Measurements from ENCODE around the gene PDZK1IP1. TPM values are rescaled to one million over a fixed set of nuclear protein-coding genes. Genes with fewer than 3 reads are reported as not detected.

The PDZK1IP1 gene
- total and polyA plus RNA-seq, 2 of the 13 experiments (the other 11 are each of a cell fraction or from before 2014, with no cell fraction given) = 0.24 to 1.6 TPM

DNA sequence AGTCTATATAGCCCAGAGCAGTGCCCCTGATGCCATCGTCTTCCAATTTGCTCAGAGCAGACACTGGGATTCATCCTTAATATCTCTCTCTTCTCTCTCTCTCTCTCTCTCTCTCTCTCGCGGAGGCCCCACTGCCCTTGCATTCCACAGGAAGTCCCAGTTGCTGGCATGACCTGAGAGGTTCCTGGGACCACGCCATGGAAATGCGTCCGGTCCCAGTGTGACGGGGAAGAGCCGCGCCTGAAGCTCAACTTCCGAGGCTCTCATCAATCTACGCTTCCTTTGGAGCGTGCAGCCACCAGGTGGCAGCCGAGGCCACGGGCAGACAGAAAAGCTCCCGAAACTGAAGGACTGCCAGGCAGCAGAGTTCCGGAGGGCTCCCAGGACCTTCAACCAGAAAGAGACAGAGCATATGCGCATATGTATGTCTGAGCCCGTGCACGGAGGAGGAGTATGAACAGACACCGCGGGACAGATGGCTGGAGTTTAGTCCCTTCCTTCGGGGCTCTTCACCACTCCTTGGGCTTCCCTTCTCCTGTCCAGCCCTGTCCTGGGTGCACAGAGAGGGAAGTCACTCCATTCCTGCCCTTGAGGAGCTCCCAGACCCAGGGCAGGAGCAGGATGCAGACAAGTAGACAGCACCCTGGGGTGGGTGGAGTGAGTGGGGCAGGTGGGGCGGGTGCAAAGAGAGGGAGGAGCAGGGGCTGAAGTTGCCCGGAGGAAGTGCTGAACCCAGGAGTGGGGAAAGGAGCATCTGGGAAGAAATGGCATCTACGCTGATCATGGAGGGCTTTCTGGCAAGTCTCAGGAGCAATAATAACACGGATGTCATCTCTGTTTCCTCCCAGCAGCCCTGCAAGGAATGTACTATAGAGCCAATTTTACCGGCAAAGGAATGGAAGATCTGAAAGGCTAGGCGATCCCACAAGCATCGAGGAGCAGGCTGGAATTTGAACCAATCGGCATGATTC is 10.5 kb downstream of the PDZK1IP1 start (continued):
- TF ChIP-seq, protein P1, sequence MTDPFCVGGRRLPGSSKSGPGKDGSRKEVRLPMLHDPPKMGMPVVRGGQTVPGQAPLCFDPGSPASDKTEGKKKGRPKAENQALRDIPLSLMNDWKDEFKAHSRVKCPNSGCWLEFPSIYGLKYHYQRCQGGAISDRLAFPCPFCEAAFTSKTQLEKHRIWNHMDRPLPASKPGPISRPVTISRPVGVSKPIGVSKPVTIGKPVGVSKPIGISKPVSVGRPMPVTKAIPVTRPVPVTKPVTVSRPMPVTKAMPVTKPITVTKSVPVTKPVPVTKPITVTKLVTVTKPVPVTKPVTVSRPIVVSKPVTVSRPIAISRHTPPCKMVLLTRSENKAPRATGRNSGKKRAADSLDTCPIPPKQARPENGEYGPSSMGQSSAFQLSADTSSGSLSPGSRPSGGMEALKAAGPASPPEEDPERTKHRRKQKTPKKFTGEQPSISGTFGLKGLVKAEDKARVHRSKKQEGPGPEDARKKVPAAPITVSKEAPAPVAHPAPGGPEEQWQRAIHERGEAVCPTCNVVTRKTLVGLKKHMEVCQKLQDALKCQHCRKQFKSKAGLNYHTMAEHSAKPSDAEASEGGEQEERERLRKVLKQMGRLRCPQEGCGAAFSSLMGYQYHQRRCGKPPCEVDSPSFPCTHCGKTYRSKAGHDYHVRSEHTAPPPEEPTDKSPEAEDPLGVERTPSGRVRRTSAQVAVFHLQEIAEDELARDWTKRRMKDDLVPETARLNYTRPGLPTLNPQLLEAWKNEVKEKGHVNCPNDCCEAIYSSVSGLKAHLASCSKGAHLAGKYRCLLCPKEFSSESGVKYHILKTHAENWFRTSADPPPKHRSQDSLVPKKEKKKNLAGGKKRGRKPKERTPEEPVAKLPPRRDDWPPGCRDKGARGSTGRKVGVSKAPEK (CRISPR knock-in tag; IDR thresholded peaks at IDR 0.05; ENCODE audit: borderline replicate concordance) = 0 out of 2 replicates have a peak, but pooled peaks have one; percentile 68
- TF ChIP-seq, protein P2, sequence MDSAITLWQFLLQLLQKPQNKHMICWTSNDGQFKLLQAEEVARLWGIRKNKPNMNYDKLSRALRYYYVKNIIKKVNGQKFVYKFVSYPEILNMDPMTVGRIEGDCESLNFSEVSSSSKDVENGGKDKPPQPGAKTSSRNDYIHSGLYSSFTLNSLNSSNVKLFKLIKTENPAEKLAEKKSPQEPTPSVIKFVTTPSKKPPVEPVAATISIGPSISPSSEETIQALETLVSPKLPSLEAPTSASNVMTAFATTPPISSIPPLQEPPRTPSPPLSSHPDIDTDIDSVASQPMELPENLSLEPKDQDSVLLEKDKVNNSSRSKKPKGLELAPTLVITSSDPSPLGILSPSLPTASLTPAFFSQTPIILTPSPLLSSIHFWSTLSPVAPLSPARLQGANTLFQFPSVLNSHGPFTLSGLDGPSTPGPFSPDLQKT (CRISPR knock-in tag; IDR thresholded peaks at IDR 0.05; ENCODE audit: borderline replicate concordance) = no peak
- TF ChIP-seq, protein P3, sequence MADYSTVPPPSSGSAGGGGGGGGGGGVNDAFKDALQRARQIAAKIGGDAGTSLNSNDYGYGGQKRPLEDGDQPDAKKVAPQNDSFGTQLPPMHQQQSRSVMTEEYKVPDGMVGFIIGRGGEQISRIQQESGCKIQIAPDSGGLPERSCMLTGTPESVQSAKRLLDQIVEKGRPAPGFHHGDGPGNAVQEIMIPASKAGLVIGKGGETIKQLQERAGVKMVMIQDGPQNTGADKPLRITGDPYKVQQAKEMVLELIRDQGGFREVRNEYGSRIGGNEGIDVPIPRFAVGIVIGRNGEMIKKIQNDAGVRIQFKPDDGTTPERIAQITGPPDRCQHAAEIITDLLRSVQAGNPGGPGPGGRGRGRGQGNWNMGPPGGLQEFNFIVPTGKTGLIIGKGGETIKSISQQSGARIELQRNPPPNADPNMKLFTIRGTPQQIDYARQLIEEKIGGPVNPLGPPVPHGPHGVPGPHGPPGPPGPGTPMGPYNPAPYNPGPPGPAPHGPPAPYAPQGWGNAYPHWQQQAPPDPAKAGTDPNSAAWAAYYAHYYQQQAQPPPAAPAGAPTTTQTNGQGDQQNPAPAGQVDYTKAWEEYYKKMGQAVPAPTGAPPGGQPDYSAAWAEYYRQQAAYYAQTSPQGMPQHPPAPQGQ (CRISPR knock-in tag; IDR thresholded peaks at IDR 0.05; ENCODE audit: borderline replicate concordance) = no peak
- TF ChIP-seq, protein P4, sequence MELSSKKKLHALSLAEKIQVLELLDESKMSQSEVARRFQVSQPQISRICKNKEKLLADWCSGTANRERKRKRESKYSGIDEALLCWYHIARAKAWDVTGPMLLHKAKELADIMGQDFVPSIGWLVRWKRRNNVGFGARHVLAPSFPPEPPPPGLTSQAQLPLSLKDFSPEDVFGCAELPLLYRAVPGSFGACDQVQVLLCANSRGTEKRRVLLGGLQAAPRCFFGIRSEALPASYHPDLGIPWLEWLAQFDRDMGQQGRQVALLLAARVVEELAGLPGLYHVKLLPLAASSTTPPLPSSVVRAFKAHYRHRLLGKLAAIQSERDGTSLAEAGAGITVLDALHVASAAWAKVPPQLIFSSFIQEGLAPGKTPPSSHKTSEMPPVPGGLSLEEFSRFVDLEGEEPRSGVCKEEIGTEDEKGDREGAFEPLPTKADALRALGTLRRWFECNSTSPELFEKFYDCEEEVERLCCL (CRISPR knock-in tag; IDR thresholded peaks at IDR 0.05; ENCODE audit: borderline replicate concordance) = no peak
- TF ChIP-seq ZNF451 (CRISPR knock-in tag; IDR thresholded peaks at IDR 0.05) = no peak
- TF ChIP-seq ZNF552 (CRISPR knock-in tag; IDR thresholded peaks at IDR 0.05; ENCODE audit: borderline replicate concordance) = no peak
- TF ChIP-seq ZNF431 (CRISPR knock-in tag; IDR thresholded peaks at IDR 0.05; ENCODE audit: borderline replicate concordance, low read depth) = no peak
- TF ChIP-seq, protein P5, sequence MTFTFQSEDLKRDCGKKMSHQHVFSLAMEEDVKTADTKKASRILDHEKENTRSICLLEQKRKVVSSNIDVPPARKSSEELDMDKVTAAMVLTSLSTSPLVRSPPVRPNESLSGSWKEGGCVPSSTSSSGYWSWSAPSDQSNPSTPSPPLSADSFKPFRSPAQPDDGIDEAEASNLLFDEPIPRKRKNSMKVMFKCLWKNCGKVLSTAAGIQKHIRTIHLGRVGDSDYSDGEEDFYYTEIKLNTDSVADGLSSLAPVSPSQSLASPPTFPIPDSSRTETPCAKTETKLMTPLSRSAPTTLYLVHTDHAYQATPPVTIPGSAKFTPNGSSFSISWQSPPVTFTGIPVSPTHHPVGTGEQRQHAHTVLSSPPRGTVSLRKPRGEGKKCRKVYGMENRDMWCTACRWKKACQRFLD (CRISPR knock-in tag; IDR thresholded peaks at IDR 0.05; ENCODE audit: borderline replicate concordance) = no peak
- peak; percentile 84 for TF ChIP-seq KDM5A (IDR thresholded peaks at IDR 0.05; ENCODE audit: borderline replicate concordance, low read length)
- TF ChIP-seq MAFF (IDR thresholded peaks at IDR 0.05; ENCODE audit: low read depth, low read length) = no peak
- TF ChIP-seq KLF11 (CRISPR knock-in tag; IDR thresholded peaks at IDR 0.05) = no peak
- TF ChIP-seq ISX (CRISPR knock-in tag; conservative IDR thresholded peaks at IDR 0.05) = no peak
- TF ChIP-seq, protein P6, sequence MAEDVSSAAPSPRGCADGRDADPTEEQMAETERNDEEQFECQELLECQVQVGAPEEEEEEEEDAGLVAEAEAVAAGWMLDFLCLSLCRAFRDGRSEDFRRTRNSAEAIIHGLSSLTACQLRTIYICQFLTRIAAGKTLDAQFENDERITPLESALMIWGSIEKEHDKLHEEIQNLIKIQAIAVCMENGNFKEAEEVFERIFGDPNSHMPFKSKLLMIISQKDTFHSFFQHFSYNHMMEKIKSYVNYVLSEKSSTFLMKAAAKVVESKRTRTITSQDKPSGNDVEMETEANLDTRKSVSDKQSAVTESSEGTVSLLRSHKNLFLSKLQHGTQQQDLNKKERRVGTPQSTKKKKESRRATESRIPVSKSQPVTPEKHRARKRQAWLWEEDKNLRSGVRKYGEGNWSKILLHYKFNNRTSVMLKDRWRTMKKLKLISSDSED (CRISPR knock-in tag; IDR thresholded peaks at IDR 0.05) = no peak
- TF ChIP-seq KLF12 (CRISPR knock-in tag; IDR thresholded peaks at IDR 0.05; ENCODE audit: borderline replicate concordance) = no peak
- TF ChIP-seq EED (CRISPR knock-in tag; IDR thresholded peaks at IDR 0.05) = no peak
- no peak for TF ChIP-seq CENPX (CRISPR knock-in tag; IDR thresholded peaks at IDR 0.05)

Data from HepG2 (cell line).